GM12874 (cell line): Measurements from ENCODE around the gene IL7R.

Experiments
- CTCF ChIP-seq: IDR thresholded peaks from 2 replicates; pipeline ENCODE4 v1.5.1; 2011; ENCODE audit warnings: low read depth, mild to moderate bottlenecking, control low read depth, low read length, moderate library complexity; ENCODE audit not compliant: insufficient read depth

IL7R gene

GRCh38 chr5:35847491-35847890 lies 9.2 kb upstream of the IL7R start:
- TF ChIP-seq CTCF, result no peak

DNA sequence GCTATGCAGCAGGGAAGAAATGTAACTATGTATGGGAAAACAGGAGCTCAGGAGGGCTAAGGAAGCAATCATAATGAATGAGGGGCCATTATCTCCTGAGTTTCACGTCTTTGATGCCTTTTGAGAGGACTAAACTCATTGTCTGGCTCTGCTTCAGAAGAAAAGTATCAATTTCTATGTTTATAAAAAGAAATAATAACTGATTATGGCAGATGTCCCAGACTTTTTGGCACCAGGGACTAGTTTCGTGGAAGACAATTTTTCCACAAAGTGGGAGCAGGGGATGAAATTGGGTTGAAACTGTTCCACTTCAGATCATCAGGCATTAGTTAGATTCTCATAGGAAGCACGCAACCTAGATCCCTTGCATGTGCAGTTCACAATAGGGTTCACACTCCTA lies 8.7 kb upstream of the IL7R start:
- TF ChIP-seq CTCF, result no peak

DNA sequence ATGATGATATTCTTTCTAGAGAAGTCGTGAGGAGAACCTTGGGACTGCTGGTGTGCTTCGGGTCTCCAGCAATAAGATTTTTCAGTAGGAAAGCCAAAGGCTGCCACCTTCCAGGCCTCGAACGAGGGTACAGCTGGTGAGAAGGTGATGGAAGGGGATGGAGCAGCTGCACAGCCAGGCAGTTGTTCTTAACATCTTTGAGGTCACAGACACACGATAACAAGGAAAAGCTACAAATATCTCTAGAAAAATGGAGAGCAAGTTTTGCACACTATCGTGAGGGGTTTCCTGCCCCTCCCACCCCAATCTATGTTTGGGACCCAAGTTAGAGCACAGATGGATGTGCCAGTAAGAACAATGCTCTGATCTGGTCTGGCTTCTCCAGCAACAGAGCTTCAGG lies 6.8 kb upstream of the IL7R start:
- TF ChIP-seq CTCF, result no peak

DNA sequence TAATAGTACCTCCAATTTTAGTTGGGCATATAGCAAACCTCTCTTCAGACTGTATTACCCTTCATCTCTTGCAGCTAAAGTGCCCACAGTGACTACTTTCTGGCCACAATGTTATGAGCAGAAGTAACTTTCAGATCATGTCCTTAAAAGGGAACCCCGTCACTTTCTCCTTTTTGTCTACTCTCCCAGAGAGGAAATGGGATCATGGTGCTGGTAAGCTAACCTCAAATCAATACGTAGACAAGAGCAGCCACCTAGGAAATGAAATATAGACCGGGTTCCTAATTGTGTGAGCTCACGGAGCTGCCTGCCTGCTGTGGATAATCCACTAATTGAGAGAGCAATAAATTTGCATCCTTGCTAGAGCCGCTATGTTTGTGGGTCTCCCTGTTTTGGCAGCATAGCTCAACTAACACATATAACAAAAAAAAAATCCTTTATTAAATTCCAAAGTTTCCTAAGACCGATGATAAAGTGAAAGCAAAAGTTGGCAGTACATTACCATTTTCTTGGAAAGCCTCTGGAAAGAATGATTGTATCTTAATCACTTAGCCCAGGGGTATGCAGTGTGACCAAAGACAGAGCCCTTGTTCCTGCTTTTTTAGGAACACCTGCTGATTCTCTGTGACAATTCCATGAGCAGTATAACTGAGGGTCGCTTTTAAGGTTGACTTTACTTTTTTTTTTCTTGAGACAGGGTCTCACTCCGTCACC lies 5.6 kb upstream of the IL7R start:
- no peak for TF ChIP-seq CTCF

- 0 out of 2 replicates have a peak, but pooled peaks have one; percentile 10 for TF ChIP-seq CTCF
Observed at GRCh38 chr5:35852084-35852734, 4.5 kb upstream of the IL7R start.

DNA sequence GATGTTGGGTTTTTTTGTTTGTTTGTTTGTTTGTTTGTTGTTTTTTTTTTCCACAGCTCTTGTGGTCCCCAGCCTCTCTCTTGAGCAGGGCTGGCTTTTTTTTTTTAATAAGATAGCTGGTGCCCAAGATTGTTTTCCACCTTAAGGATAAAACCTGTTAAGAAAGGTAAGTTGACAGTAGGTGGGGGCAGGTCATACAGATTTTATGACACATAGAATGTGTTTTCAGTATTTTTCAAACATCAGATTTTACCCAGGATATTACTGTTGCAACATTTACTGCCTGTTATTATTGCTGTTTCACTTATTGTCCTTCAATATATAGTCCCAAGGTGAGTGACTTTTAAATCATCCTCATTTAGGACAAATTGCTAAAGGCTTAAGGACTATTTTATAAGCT lies 3.9 kb upstream of the IL7R start:
- no peak for TF ChIP-seq CTCF

GRCh38 chr5:35853631-35854030 lies 3.1 kb upstream of the IL7R start:
- no peak for TF ChIP-seq CTCF
